BE2C (cell line): Measurements from ENCODE around the gene LMO7.

Experiments used
- DNase-seq: peaks from one replicate; pipeline ENCODE4 v3.0.0-alpha.2; 2020
- H3K27me3 ChIP-seq: fragments of 250-450 bp; sonication (Bioruptor Pico); 2 replicates; pipeline ENCODE4 v1.5.1; 2020; ENCODE audit warnings: mild to moderate bottlenecking
- H3K36me3 ChIP-seq: fragments of 250-450 bp; sonication (Bioruptor Pico); 2 replicates; pipeline ENCODE4 v1.5.1; 2020; ENCODE audit warnings: mild to moderate bottlenecking
- H3K4me1 ChIP-seq: fragments of 250-450 bp; sonication (Bioruptor Pico); 2 replicates; pipeline ENCODE4 v1.5.1; 2020
- H3K4me3 ChIP-seq: 2 replicates; pipeline ENCODE4 v1.5.1; 2011; ENCODE audit warnings: low read depth, low read length
- H3K9me3 ChIP-seq: fragments of 250-450 bp; sonication (Bioruptor Pico); 2 replicates; pipeline ENCODE4 v1.5.1; 2020
- TF ChIP-seq, protein P1 (sequence below): IDR thresholded peaks from 2 replicates; pipeline ENCODE4 v1.5.1; 2012; ENCODE audit warnings: mild to moderate bottlenecking, low read depth, low read length

LMO7 gene

DNA sequence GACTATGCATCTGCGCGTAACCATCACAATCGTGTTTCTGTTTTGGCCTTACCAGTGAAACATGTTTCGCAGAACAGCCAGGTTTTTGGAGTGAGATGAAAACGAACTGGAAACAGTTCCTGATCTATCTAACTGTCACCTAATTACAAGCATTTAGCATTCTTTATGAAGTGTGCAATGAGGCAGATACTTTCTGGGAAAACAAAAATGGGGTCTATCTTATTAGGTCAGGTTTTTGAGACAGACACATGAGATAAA lies 182.8 kb downstream of the LMO7 start:
- H3K36me3 ChIP-seq, result no peaks in the 10 kb centered on the region
- H3K4me3 ChIP-seq, result no peak overlapping the region
- no peak for DNase-seq
- H3K9me3 ChIP-seq, result no peaks in the 10 kb centered on the region
- TF ChIP-seq, protein P1, sequence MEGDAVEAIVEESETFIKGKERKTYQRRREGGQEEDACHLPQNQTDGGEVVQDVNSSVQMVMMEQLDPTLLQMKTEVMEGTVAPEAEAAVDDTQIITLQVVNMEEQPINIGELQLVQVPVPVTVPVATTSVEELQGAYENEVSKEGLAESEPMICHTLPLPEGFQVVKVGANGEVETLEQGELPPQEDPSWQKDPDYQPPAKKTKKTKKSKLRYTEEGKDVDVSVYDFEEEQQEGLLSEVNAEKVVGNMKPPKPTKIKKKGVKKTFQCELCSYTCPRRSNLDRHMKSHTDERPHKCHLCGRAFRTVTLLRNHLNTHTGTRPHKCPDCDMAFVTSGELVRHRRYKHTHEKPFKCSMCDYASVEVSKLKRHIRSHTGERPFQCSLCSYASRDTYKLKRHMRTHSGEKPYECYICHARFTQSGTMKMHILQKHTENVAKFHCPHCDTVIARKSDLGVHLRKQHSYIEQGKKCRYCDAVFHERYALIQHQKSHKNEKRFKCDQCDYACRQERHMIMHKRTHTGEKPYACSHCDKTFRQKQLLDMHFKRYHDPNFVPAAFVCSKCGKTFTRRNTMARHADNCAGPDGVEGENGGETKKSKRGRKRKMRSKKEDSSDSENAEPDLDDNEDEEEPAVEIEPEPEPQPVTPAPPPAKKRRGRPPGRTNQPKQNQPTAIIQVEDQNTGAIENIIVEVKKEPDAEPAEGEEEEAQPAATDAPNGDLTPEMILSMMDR, result no peak
- no peaks in the 10 kb centered on the region for H3K27me3 ChIP-seq
- no peaks in the 10 kb centered on the region for H3K4me1 ChIP-seq

DNA sequence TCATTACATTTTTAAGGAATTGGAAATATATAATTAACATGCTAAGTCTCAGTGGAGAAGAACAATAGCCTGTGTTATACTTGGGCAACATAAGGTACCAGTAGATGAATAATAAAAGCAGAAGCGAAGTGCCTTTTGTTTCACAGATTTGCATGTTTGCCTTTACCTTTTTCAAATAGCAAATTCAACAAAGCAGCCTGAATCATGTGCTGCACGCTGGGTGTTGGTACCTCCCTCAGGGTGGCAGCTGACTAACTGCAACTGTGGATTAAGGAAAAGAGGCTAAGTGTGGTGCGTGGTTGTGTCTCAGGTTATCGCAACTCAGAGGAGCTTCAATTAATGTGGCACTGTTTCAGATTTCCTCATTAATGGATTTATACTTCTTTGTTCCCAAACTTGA lies 189.0 kb downstream of the LMO7 start:
- Histone ChIP-seq H3K4me3 (no peak overlapping the region), H3K9me3 (no peaks in the 10 kb centered on the region), H3K27me3 (no peaks in the 10 kb centered on the region), H3K36me3 (no peaks in the 10 kb centered on the region), H3K4me1 (no peaks in the 10 kb centered on the region)
- TF ChIP-seq, protein P1, result no peak
- no peak for DNase-seq

DNA sequence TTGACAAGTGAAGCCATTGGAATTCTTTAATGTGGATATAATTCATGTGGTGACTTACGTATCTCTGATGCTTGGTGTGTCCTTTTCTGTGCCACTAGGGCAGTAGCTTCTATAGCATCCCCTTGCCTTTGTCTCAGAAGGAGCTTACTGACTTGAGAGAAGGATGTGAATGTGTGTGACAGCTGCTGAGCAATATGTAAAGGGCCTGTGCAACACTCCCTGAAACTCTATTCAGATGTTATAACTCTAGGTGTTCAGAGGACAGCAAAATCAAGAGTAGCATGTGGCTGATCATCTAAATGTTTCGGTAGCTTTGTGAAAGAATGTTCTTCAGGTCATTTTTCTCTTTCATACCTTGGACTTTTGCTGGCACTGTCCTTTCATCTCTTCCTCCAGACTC lies 189.5 kb downstream of the LMO7 start:
- Histone ChIP-seq H3K36me3 (no peaks in the 10 kb centered on the region), H3K9me3 (no peaks in the 10 kb centered on the region), H3K27me3 (no peaks in the 10 kb centered on the region), H3K4me1 (no peaks in the 10 kb centered on the region), H3K4me3 (no peak overlapping the region)
- TF ChIP-seq, protein P1, result no peak
- DNase-seq, result no peak

DNA sequence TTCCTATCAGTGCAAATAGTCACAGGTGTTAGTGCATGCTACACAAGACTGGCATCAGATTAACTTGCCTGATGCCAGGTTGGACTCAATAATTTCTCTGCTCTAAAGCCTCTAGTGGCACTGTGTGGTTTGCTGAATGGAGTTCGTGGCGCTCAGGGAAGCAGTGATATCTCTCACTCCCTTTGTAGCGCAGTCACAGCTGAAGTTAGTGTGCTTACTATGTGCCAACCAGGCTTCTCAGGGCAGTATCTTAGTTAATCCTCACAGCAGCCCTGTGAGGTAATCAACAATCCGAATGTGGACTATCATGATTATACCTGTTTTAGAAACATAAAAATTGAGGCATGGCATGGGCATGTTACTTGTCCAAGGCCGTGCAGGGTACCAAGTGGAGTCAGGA lies 190.3 kb downstream of the LMO7 start:
- Histone ChIP-seq H3K4me3 (no peak overlapping the region), H3K27me3 (no peaks in the 10 kb centered on the region), H3K36me3 (no peaks in the 10 kb centered on the region), H3K9me3 (no peaks in the 10 kb centered on the region), H3K4me1 (no peaks in the 10 kb centered on the region)
- no peak for DNase-seq
- TF ChIP-seq, protein P1, result no peak

DNA sequence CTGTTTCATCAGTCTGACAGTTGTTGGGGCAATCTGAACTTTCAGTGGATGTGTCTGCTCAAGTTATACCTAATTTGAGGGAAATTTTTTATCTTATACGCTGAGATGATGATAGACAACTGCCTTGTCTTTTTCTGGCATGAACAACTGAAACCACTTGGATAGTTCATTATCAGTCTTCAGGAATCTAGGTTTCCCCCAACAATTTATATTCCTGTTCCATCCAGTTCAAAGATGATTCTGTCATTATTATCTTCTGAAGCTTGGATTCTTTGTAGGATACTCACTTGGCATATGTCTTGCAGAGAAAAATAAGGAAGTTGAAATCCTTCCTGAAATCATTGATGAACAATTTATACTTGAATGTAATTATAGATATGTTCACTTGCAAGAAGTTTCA lies 193.7 kb downstream of the LMO7 start:
- DNase-seq, result no peak
- no peaks in the 10 kb centered on the region for H3K27me3 ChIP-seq
- TF ChIP-seq, protein P1, result no peak
- H3K4me3 ChIP-seq, result no peak overlapping the region
- H3K9me3 ChIP-seq, result no peaks in the 10 kb centered on the region
- H3K4me1 ChIP-seq, result no peaks in the 10 kb centered on the region
- H3K36me3 ChIP-seq, result no peaks in the 10 kb centered on the region

DNA sequence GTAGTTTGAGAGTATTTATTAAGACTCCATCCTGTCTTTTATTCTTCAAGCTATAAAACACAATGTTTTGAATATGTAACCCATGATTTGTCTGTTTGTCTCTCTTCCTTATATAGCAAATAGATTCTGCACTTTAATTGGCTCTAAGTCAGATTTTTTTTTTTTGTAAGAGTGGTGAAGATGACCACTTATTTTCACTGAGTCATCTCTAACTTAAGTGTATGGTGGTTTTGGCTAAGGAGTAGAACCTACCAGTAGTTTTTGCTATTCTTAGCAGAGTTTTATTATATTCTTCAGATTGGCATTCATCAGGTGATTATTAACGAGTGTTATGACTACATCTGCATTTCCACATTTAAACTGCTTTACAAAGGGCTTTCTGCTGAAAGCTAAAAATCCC lies 194.7 kb downstream of the LMO7 start:
- H3K9me3 ChIP-seq, result no peaks in the 10 kb centered on the region
- no peak for DNase-seq
- H3K36me3 ChIP-seq, result no peaks in the 10 kb centered on the region
- H3K27me3 ChIP-seq, result no peaks in the 10 kb centered on the region
- H3K4me1 ChIP-seq, result no peaks in the 10 kb centered on the region
- H3K4me3 ChIP-seq, result no peak overlapping the region
- TF ChIP-seq, protein P1, result no peak
